Bone marrow (tissue), 2 donors: ENCODE measurements around the gene IRAK3.
"Not testable (repeated sequence)": the region's sequence is repeated elsewhere in the genome, so short reads cannot be mapped to it uniquely, and the experiment has no call there.

Source experiments
- DNase-seq, 2 donors: peaks; one replicate each; lab custom pipeline; 2025; lab: John Stamatoyannopoulos, UW

The IRAK3 gene

DNA sequence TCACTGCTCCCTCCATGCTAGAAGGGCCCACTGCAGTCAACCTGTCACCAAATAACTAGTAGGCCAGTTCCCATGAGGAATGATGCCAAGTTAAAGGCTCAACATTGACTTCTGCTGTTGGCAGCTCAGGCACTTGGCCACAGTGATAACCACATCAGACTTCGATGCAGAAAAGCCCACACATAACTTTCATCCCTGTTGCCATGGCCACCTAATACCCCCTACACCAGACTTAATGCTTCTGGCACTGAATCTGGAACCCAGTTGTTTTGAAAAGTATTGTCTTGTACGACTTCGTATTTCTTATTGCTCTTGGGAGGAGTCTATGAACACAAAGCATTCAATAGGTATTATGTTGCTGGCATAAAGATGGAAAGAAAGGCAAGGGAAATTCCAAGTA, 69.0 kb downstream of the IRAK3 start:
- DNase-seq = no peak

DNA sequence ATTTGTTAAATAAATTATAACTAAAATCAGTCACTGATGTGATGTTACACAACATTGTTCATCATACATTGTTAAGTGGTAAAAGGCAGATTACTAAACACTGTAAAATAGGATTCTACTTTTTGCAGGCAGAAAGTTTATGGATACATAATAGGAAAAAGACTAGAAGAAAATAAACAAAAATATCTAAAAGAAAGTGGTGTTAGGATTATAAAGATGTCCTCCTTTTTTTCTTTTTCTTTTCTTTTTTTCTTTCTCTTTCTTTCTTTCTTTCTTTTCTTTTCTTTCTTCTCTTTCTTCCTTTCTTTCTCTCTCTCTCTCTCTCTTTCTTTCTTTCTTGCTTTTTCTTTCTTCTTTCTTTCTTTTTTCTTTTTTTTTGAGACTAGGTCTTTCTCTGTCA, 73.7 kb downstream of the IRAK3 start:
- DNase-seq = no peak

DNA sequence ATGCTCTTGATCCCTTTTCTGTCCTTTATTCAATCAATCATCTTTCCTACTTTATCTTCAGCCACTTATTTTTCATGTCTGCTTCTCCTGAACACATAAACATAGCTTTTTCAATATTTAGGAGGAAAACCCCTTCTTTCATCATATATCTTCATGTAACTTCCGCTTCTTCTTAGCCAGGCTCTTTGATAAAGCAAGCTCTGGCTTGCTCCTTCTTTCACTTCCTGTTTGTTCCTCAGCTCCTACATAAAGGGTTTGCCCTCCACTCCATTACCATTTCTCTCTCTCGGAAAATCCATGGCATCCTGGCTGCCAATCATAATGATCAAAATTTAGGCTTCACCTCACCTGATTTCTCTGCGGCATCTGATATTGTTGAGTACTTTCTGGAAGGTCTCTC, 79.5 kb downstream of the IRAK3 start:
- no peak for DNase-seq

- no peak for DNase-seq
These were observed 80.1 kb downstream of the IRAK3 start for GRCh38 chr12:66269142-66269541.

DNA sequence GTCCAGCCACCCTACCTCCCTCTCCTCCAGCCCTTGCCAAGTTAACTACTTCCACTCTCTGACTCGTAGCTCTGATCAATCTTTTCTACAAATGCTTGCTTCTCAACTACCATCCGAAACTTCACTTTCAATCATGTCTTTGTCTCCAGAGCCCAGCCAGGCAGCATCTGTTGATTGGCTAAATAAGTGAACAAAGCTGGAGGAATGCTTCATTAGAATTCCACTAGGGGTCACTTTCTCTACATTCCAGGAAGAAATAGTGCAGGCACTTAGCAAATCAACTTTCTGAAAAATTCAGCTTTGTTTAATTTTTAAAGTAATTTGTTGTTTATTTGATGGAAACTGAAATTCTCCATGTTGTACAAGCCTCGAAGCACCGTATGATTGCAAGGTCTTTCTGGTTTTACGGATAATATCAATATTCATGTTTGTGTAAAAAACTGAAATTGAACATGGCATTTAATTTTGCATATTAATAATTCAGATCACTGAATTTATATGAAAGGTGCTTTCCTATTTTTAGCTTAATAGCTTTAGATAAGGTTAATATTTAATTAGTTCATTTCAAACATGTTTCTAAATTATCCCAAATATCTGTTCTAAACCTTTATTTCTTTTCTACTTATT, 80.9 kb downstream of the IRAK3 start:
- peak in 1 of 2 donors; percentile 17 for DNase-seq

DNA sequence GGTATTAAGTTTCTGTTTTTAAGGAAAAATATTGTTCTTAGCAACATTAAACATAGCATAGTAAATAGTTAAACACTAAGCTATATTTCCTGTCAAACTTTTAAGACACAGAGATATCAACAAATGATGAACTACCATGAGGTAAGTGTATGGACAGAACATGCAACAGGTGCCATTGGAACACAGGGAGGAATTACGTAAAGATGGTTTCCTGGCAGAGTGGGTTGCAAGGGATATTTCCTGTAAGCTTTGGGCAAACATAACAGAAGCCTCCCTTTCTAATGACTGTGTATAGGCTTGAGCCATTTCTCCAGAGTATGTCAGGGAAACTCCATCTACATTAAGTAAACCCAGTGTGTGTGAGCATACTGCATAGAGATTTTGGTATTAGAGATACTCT, 81.6 kb downstream of the IRAK3 start:
- no peak for DNase-seq

DNA sequence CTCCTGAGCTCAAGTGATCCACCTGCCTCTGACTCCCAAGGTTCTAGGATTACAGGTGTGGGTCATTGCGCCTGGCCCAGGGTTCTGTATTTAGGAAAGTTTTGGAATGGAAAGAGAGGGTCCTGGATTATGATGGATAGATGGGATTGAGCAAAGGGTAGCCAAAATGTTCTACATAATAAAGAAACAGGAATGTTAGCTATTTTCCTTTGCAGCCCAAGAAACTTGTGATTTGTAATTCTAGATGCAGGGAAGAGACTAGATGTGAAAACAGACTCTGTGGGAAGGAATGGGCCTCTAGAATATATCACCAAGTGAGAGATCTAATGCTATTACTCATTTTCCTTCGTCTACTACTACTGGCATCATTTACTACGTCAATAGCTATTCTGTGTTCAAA, 83.6 kb downstream of the IRAK3 start:
- DNase-seq = no peak

DNA sequence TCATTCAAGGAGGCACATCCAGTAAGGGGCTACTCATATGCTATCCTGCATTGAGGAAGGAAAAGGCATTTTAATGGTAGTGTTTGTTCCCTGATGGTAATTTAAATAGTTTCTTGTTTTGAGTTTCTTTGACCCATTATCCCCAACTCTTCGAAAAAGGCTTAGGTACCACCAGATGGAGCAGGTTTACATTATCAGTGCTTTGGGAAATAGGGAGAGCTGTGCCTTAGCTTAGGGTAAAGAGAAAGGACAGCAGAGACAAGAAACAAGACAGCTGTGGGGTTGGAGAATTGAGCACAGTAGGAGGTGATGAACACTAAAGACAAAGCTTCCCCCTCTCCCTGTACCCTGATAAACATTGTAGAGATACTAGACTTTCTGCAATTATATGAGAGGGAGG, 84.1 kb downstream of the IRAK3 start:
- no peak for DNase-seq

DNA sequence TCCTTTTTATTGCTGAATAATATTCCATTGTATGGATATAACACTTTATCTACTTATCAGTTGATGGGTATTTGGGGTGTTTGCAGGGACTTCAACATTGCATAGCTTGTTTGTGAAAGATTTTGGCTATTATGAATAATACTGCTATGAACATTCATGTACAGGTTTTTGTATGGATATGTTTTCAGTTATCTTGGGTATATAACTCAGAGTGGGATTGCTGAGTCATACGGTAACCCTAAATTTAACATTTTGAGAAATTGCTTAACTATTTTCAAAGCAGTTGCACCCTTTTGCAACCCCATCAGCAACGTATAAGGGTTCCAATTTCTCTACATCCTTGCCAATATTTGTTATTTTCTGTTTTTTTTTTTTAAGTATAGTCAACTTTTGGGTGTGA, 86.0 kb downstream of the IRAK3 start:
- DNase-seq = no peak

DNA sequence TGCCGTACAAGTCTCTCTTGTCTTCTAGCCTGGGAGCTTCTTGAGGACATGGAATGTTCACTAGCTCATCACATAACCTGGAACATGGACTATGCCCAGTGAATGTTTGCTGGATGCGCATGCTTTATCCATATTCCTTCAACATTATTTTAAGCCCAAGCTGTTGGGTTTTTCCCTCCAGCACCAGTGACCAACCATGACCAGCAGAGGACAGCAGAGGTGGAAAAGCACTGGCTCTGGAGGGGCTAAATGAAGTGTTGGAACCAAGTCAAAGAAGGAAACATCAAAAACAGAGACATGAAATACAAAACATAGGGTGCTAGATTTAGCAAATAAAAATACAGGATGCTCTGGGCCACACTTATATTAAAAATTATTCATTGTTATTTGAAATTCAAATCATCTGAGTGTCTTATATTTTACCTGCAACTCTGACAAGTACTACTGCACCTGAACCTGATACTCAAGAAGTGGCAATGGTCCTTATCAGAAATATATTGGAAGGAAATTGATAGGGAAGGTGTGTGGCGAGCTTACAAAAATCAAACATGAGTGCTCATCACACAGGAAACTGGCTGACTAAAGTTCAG, 90.2 kb downstream of the IRAK3 start:
- no peak for DNase-seq

- no peak for DNase-seq
These were observed 91.5 kb downstream of the IRAK3 start for GRCh38 chr12:66280561-66280960.

- no peak for DNase-seq
These were observed 93.2 kb downstream of the IRAK3 start for GRCh38 chr12:66282244-66282643.

DNA sequence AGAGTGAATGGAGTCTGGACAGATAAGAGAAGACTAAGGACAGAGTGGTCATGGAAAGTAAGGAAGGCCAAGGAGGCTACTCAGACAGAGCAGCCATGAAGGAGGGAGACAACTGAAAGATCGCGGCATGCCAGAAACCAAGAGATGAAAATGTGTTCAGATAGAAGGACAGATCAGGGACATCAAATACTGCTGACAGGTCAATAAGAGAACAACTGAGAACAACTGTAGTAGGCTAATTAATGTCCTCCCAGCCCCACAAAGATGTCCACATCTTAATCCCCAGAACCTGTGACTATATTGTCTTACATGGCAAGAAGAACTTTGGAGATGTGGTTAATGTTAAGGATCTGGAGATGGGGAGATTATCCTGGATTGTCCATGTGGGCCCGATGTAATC, 98.3 kb downstream of the IRAK3 start:
- no peak for DNase-seq

DNA sequence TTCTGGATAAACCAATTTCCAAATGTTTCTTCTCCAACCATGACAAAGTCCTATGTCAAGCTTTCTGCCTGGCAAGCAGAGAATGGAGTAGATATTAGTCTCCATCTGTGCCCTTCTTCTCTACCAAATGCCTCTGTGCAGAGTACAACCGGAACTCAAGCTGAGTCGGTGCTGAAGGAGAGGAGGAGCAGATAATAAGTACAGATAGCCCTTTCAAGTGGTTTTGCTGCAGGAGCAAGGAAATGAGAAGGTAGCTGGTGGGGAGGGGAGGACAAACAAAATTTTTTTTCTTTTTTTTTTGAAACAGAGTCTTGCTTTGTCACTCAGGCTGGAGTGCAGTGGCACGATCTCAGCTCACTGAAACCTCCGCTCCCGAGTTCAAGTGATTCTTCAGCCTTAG, 99.1 kb downstream of the IRAK3 start:
- no peak for DNase-seq

DNA sequence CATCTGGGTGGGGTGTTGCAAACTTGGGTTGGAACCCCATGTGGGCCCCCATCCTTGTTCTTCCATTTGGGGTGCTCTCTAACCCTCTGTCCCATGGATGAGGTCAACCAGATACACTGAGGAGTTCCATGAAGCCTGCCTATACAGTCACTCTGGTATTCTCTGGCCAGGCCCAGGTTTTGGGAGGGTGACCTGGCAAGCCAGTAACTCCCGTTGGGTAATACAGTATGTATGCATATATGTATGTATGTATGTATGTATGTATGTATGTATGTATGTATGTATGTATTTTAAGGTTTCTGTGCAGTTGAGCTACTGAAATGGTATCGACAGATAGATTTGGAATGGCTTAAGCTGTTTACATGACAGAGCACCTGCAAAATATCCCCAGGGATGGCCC, 100.5 kb downstream of the IRAK3 start:
- no peak for DNase-seq

- DNase-seq = no peak
These were observed 101.7 kb downstream of the IRAK3 start for GRCh38 chr12:66290716-66291200.

GRCh38 chr12:66296176-66296683, 107.2 kb downstream of the IRAK3 start:
- no peak for DNase-seq

DNA sequence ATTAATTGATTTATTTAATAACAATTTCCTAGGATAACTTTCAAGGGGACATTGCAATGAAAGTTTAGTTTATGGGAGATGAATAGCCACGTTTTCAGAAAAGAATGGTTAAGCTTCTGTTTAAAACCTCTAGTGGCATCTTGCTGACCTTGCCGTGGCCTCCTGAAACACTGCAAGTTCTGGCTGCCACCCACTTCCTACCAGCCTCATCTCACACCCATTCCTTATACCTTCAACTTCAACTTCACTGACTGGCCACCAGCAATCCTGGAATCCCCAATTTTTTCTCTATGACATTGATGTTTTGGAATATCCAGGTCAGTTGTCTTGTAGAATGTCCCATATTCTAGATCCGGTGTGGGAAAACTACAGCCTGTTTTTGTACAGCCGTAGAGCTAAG, 108.1 kb downstream of the IRAK3 start:
- no peak for DNase-seq

DNA sequence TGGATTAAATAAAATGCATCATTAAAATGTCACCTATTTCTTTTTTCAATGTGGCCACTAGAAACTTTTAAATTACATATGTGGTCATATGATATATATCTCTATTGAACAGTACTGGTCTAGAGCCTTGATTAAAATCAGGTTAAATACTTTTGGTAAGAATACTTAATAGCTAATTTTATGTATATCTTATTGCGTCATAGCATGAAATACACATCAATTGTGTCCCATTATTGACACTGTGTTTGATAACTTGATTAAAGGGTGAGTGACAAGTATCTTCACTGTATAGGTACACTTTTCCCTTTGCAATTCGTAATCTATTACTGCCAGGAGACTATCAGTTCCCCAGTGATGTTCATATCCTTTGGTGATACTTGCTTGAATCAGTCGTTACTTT, 108.9 kb downstream of the IRAK3 start:
- DNase-seq = no peak

DNA sequence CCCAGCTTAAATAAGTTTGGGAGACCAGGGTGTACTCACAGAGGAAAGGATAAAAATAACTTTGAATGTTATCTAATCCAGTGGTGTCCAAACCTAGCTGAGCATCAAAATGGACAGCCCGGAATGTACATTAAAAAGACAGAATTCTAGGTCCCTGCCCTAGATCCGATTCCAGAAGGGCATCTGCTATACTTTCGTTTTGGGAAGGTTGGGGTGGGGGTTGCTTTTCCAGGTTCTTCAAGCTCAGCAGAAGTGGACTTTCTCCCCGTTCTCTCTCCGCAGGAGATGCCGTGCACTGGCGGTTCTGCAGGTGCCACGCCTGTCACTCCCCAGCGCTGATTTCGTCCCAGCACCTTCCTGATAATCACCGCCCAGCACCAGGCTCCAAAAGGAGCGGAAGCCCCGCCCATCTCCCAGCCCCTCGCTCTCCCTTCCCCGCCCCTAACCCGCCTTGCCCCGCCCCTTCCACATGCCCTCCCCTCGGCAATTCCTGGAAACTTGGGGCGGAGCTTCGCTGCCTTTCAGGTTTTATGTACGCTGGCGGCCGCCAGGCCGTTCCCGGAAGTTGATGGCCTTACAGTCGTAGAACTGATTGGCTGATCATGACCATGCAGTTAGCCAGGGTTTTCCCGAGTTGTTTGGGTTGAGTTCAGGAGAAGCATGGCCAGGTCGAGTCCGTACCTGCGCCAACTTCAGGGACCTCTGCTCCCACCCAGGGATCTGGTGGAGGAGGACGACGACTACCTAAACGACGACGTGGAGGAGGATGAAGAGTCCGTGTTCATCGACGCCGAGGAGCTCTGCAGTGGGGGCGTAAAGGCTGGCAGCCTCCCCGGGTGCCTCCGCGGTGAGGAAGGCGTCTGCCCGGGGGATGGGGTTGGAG, 113.2 kb downstream of the IRAK3 start, which contains the start of gene HELB:
Gene HELB (plus strand): TSS at position 550 of the 883 bp plus-strand sequence. CDS start 111 bp downstream, at position 661.
- peak; percentile 91 to 95 for DNase-seq

- no peak for DNase-seq
These were observed 113.8 kb downstream of the IRAK3 start for GRCh38 chr12:66302827-66303169.

DNA sequence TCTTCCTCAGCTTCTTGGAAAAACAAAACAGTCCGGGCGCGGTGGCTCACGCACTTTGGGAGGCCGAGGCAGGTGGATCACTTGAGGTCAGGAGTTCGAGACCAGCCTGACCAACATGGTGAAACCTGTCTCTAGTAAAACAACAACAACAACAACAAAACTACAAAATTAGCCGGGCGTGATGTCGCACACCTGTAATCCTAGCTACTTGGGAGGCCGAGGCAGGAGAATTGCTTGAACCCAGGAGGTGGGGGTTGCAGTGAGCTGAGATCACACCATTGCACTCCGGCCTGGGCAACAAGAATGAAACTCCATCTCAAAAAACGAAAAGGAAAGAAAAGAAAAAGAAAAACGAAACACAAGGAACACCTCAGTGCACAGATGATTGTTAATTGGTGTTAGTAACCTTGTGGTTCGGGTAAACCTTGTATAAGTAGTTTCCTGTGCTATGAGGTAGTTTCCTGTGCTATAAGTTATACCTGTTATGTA, 114.3 kb downstream of the IRAK3 start:
- DNase-seq = not testable (repeated sequence)
